Type B pancreatic cell (in vitro differentiated cells): Measurements from ENCODE around the gene XCR1. TPM values are rescaled to one million over a fixed set of nuclear protein-coding genes. Genes with fewer than 3 reads are reported as not detected.

ENCODE experiments used
- DNase-seq: peaks from one replicate; pipeline ENCODE4 v3.0.0; 2021; ENCODE audit warnings: mixed read lengths; ENCODE audit not compliant: unreplicated experiment; ENCODE audit errors: extremely low spot score
- H3K27ac Mint-ChIP-seq: 2 replicates; pipeline ENCODE4 v1.8.0; 2021; ENCODE audit warnings: mild to moderate bottlenecking, mixed read lengths
- H3K27me3 Mint-ChIP-seq: 2 replicates; pipeline ENCODE4 v1.8.0; 2021; ENCODE audit warnings: mixed read lengths
- H3K36me3 Mint-ChIP-seq: 2 replicates; pipeline ENCODE4 v1.8.0; 2021; ENCODE audit warnings: mixed read lengths
- H3K4me1 Mint-ChIP-seq: one replicate; pipeline ENCODE4 v1.8.0; 2021; ENCODE audit warnings: mixed read lengths; ENCODE audit not compliant: unreplicated experiment
- H3K4me3 Mint-ChIP-seq: 2 replicates; pipeline ENCODE4 v1.8.0; 2021; ENCODE audit warnings: mild to moderate bottlenecking, mixed read lengths
- H3K9me3 Mint-ChIP-seq: 2 replicates; pipeline ENCODE4 v1.8.0; 2021; ENCODE audit warnings: mixed read lengths
- total RNA-seq: library from RNA; stranded (reverse); gene quantifications from 2 replicates; pipeline ENCODE4 v1.2.1, GENCODE V29; 2021; ENCODE audit warnings: low replicate concordance
- TF ChIP-seq, protein P1 (sequence below): fragments of 200-600 bp; sonication (generic); conservative IDR thresholded peaks from 2 replicates; pipeline ENCODE4 v1.5.0; 2021; ENCODE audit warnings: antibody characterized with exemption, mild to moderate bottlenecking

XCR1 gene
- total RNA-seq, 1 donor from 2014 or later: 3.6 TPM

DNA sequence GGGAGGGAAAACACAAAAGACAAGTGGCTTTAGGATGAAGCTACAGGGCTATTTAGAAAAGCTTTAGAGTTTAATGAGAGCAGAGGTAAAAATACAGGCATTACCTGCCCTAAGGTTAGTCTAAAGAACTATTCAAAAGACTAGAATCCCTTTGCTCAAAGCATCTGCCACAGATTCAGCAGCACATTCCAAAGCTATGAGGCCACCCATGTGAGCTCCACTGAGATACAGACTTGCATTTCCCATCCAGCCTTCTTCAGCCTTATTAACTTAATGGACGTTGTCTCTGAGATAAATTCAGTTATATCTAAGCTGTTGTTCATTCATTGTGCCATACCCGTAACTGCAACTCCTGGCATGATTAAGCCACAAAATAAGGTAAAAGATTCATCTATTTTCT is 58.6 kb downstream of the XCR1 start:
- H3K4me3 Mint-ChIP-seq: no peak overlapping the region
- no peaks in the 10 kb centered on the region for H3K9me3 Mint-ChIP-seq
- H3K27ac Mint-ChIP-seq: no peak overlapping the region
- no peaks in the 10 kb centered on the region for H3K27me3 Mint-ChIP-seq
- peaks cover 18% of the 10 kb centered on the region for H3K36me3 Mint-ChIP-seq
- no peaks in the 10 kb centered on the region for H3K4me1 Mint-ChIP-seq
- no peak for DNase-seq
- TF ChIP-seq, protein P1, sequence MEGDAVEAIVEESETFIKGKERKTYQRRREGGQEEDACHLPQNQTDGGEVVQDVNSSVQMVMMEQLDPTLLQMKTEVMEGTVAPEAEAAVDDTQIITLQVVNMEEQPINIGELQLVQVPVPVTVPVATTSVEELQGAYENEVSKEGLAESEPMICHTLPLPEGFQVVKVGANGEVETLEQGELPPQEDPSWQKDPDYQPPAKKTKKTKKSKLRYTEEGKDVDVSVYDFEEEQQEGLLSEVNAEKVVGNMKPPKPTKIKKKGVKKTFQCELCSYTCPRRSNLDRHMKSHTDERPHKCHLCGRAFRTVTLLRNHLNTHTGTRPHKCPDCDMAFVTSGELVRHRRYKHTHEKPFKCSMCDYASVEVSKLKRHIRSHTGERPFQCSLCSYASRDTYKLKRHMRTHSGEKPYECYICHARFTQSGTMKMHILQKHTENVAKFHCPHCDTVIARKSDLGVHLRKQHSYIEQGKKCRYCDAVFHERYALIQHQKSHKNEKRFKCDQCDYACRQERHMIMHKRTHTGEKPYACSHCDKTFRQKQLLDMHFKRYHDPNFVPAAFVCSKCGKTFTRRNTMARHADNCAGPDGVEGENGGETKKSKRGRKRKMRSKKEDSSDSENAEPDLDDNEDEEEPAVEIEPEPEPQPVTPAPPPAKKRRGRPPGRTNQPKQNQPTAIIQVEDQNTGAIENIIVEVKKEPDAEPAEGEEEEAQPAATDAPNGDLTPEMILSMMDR: no peak

DNA sequence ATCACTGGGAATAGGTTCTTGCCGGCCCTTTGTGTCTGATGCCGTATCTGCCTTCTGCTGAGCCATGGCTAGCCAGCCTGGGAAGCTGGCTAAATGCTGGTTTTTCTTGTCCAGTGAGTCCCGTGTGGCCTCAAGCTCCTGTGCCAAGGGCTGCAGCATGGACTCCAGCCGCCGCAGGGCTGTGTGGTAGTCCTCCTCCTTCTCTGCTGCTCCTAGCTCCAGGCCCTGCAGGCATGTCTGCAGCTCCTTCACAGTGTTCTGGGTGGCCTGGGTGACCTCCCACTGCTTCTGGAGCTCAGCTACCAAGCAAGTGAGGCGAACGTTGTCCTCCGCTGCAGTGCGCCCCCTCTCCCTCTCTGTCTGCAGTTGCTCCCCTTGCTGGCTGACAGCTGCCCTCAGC is 59.1 kb downstream of the XCR1 start:
- Mint-ChIP-seq H3K36me3 (peaks cover 18% of the 10 kb centered on the region), H3K27ac (no peak overlapping the region)
- TF ChIP-seq, protein P1: no peak

DNA sequence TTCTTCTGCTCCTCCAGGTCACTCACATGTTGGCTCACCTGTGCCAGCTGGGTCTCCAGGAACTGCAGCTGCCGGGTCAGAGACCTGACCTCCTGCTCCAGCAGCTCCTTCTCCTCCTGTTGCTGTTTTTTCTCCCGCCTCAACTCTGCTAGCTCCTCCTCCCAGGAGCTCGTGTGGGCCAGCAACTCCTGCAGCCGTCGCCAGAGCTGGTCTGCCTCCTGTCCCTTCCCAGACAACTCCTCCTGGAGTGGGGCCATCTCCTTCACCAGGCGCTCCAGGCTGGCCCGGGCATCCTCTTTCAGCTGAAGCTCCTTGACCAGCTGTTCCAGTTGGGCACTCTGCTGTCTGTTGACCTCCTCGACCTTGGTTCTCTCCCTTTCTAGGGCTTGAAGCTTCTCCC is 59.6 kb downstream of the XCR1 start:
- H3K9me3 Mint-ChIP-seq: no peaks in the 10 kb centered on the region
- no peak overlapping the region for H3K4me3 Mint-ChIP-seq
- DNase-seq: no peak
- H3K4me1 Mint-ChIP-seq: no peaks in the 10 kb centered on the region
- no peaks in the 10 kb centered on the region for H3K27me3 Mint-ChIP-seq
- no peak overlapping the region for H3K27ac Mint-ChIP-seq
- TF ChIP-seq, protein P1: no peak
- peaks cover 18% of the 10 kb centered on the region for H3K36me3 Mint-ChIP-seq

More for the DNA sequence above, 59.1 kb downstream of the XCR1 start:
- DNase-seq: no peak
- H3K4me1 Mint-ChIP-seq: no peaks in the 10 kb centered on the region
- H3K27me3 Mint-ChIP-seq: no peaks in the 10 kb centered on the region
- no peaks in the 10 kb centered on the region for H3K9me3 Mint-ChIP-seq
- no peak overlapping the region for H3K4me3 Mint-ChIP-seq

Other genes with a start within 250 kb of the XCR1 start
- gene SLC6A20, start 230.9 kb downstream of the XCR1 start, total RNA-seq: 1.5 and 3.2 TPM in 2 replicates
- gene LZTFL1, start 185.4 kb downstream of the XCR1 start, total RNA-seq: 26.6 and 36.0 TPM in 2 replicates
- gene CCR9, start 140.9 kb downstream of the XCR1 start, total RNA-seq: not detected in 2 replicates
- gene CXCR6, start 84.0 kb downstream of the XCR1 start, total RNA-seq: not detected in 2 replicates
- gene FYCO1, start 31.7 kb downstream of the XCR1 start, total RNA-seq: 15.2 and 27.5 TPM in 2 replicates
- gene CCR1, start 180.8 kb upstream of the XCR1 start, total RNA-seq: 0.98 and 1.3 TPM in 2 replicates
- gene CCR3, start 215.0 kb upstream of the XCR1 start, total RNA-seq: 0.14 TPM in 1 of 2 replicates, not detected in the other